ENCODE results near the gene CGB8. TPM values are rescaled to one million over a fixed set of nuclear protein-coding genes. Genes with fewer than 3 reads are reported as not detected.

Gene CGB8
- total and polyA plus RNA-seq, 10 donors = not detected

GRCh38 chr19:49067554-49067953, 18.6 kb upstream of the CGB8 start:
- Histone ChIP-seq H3K36me3 (no peaks in the 10 kb centered on the region), H3K27ac (no peak overlapping the region), H3K4me3 (no peak overlapping the region), H3K9me3 (peaks cover 0 to 4% (median 0%) of the 10 kb centered on the region in 8 donors), H3K4me1 (peaks cover 0 to 20% (median 12%) of the 10 kb centered on the region in 6 donors), H3K27me3 (replicated peaks in 1 of 7) (peaks cover 0 to 100% (median 71%) of the 10 kb centered on the region in 7 donors)
- intact Hi-C loops (cut with DNase I; ENCODE audit: low total_unique reads) = no loop called here
- TF ChIP-seq POLR2AphosphoS5 (IDR thresholded peaks at IDR 0.05) = no peak
- TF ChIP-seq, protein P1, sequence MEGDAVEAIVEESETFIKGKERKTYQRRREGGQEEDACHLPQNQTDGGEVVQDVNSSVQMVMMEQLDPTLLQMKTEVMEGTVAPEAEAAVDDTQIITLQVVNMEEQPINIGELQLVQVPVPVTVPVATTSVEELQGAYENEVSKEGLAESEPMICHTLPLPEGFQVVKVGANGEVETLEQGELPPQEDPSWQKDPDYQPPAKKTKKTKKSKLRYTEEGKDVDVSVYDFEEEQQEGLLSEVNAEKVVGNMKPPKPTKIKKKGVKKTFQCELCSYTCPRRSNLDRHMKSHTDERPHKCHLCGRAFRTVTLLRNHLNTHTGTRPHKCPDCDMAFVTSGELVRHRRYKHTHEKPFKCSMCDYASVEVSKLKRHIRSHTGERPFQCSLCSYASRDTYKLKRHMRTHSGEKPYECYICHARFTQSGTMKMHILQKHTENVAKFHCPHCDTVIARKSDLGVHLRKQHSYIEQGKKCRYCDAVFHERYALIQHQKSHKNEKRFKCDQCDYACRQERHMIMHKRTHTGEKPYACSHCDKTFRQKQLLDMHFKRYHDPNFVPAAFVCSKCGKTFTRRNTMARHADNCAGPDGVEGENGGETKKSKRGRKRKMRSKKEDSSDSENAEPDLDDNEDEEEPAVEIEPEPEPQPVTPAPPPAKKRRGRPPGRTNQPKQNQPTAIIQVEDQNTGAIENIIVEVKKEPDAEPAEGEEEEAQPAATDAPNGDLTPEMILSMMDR (IDR thresholded peaks at IDR 0.05 in 8 of 11, conservative IDR thresholded peaks at IDR 0.05 in 3 of 11) = no peak
- DNase-seq = no peak
- WGBS, 5 donors = 30 to 66% (median 62%) methylated on average over 3 of the region's 3 CpGs

DNA sequence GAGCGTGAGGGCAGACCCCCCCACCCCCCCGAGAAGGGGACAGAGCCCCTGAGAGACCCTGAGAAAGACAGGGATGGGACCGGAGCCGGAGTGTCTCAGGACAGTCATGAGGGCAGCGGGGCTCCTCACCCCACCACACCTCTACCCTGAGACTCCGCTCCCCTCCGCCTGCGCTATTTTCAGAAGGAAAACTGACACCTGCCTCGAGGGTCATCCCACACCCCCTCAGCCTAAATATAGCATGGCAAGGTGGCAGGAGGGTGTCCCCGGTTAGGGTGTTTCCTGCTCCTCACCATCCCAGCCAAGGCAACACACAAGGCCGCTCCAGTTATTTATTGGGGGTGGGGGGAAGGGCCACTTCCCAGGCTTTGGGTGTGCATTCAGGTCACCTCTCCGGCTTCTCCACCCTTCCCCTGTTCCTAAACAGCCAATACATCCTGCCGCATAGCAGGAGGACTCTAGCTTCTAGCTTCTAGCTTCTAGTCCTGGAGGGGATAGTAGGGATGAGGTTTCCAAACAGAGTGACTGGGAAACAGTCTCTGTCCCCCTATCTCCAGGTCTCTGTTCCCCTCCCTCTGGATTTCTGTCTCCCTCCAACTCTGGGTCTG, 17.1 kb upstream of the CGB8 start:
- Histone ChIP-seq H3K36me3 (no peaks in the 10 kb centered on the region), H3K9me3 (no peaks in the 10 kb centered on the region), H3K4me1 (peaks cover 0 to 10% (median 6%) of the 10 kb centered on the region in 6 donors), H3K27ac (no peak overlapping the region), H3K27me3 (replicated peaks in 1 of 7) (peaks cover 0 to 100% (median 63%) of the 10 kb centered on the region in 7 donors), H3K4me3 (no peak overlapping the region)
- intact Hi-C loops (cut with DNase I; ENCODE audit: low total_unique reads) = no loop called here
- 43 to 52% (median 48%) methylated on average over 12 to 13 of the region's 13 CpGs for WGBS, 5 donors
- no peak for TF ChIP-seq POLR2A (IDR thresholded peaks at IDR 0.05)
- TF ChIP-seq POLR2AphosphoS5 (IDR thresholded peaks at IDR 0.05) = no peak
- TF ChIP-seq, protein P1 (IDR thresholded peaks at IDR 0.05 in 8 of 11, conservative IDR thresholded peaks at IDR 0.05 in 3 of 11) = no peak
- DNase-seq = no peak

DNA sequence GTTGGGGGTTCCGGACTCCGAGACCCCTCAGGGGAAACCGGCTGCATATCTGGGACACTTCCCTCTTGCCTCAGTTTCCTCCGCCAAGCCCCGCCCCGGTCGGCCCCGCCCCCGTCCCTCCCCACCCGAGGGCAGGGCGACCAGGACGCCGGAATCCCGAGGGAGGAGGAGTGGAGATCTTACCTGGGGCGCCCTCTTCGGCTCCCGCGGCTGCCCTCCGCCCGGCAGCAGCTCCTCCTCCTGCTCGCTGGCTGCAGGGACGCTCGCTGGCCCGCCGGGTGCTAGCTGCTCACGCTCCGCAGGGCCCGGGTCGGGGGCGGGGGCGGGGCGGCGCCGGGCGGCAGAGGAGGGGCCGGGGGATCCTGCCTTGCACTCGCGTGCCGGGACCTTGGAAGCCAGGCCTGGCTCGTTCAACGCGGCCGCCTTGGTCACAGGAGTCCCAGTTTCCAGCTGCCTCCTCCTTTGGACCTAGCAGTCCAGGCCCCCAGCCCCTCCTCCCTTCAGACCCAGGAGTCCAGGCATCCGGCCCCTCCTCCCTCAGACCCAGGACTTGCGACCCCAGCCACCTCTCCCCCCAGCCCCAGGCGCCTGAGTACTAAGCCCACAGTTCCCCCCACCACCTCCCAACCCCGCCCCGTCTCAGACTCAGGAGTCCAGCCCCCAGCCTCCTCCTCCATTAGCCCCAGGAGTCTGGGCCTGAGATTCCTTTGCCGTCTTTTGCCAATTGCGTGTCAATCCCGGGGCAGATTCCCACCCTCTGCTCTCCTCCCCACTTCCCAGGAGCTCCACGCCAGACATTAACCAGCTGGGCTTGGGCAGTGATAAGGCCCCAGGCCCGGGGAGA, 16.1 kb upstream of the CGB8 start, which contains the start of gene NTF4:
NTF4 (minus strand) TSS at position 51 of the 844 bp plus-strand sequence. CDS start 2,821 bp downstream, outside the sequence.
- H3K4me3 ChIP-seq = peak within 1 kb of the TSS in 1 of 8 donors; percentile 49
- H3K27me3 ChIP-seq (replicated peaks in 1 of 7) = peaks cover 0 to 99% (median 57%) of the 10 kb centered on the region in 7 donors
- no peaks in the 10 kb centered on the region for H3K36me3 ChIP-seq
- TF ChIP-seq POLR2AphosphoS5 (IDR thresholded peaks at IDR 0.05) (no peak), POLR2A (IDR thresholded peaks at IDR 0.05) (no peak)
- TF ChIP-seq, protein P1 (IDR thresholded peaks at IDR 0.05 in 8 of 11, conservative IDR thresholded peaks at IDR 0.05 in 3 of 11) = no peak
- 6 to 18% (median 7%) methylated on average over 22 to 53 of the region's 53 CpGs for WGBS, 5 donors
- no peaks in the 10 kb centered on the region for H3K9me3 ChIP-seq
- no peak within 1 kb of the TSS for H3K27ac ChIP-seq
- no peak for DNase-seq
- intact Hi-C loops (cut with DNase I; ENCODE audit: low total_unique reads) = no loop called here
- H3K4me1 ChIP-seq = peaks cover 0 to 10% (median 6%) of the 10 kb centered on the region in 6 donors

All from spleen (tissue), 11 donors.